ENCODE data around the gene TSHZ2.

DNA sequence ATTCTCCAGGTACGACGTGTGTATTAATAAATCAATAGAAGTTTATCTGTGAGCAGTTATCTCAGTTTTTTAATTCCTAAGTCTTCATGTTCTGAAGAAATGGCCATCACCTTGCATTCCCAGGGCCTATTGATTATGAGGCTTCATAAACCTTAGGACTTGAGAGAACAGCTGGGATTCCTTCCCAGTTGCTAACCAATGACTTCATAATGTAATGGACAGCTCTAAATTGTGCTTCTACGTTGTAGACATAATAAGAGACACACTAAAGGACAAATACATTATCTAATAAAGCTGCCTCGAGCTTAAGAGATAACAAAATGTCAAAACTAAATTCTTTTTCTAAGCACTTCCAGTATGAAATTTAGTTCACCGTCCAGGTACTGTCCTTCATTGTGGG, 30.6 kb downstream of the TSHZ2 start:
- TF ChIP-seq, protein P1, sequence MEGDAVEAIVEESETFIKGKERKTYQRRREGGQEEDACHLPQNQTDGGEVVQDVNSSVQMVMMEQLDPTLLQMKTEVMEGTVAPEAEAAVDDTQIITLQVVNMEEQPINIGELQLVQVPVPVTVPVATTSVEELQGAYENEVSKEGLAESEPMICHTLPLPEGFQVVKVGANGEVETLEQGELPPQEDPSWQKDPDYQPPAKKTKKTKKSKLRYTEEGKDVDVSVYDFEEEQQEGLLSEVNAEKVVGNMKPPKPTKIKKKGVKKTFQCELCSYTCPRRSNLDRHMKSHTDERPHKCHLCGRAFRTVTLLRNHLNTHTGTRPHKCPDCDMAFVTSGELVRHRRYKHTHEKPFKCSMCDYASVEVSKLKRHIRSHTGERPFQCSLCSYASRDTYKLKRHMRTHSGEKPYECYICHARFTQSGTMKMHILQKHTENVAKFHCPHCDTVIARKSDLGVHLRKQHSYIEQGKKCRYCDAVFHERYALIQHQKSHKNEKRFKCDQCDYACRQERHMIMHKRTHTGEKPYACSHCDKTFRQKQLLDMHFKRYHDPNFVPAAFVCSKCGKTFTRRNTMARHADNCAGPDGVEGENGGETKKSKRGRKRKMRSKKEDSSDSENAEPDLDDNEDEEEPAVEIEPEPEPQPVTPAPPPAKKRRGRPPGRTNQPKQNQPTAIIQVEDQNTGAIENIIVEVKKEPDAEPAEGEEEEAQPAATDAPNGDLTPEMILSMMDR (IDR thresholded peaks at IDR 0.05; ENCODE audit: extremely low read depth in 1 of 2, insufficient read depth in 1 of 2, low read depth in 1 of 2, low read length in 2 of 2), result no peak
- TF ChIP-seq POLR2A (IDR thresholded peaks at IDR 0.05; ENCODE audit: low read depth, low read length) (no peak), EZH2 (IDR thresholded peaks at IDR 0.05; ENCODE audit: borderline replicate concordance, low read depth, low read length, severe bottlenecking) (no peak)
